Stimulated activated CD8-positive, alpha-beta memory T cell treated with anti-CD3 and anti-CD28 coated beads, Interleukin-12 subunit alpha, Interleukin-12 subunit beta, amount 100 ng/mL, for 24 hours (primary cell): ENCODE data around the gene ANO7.

ENCODE experiments used
- DNase-seq: peaks from one replicate; pipeline ENCODE4 v3.0.0-alpha.2; 2020; ENCODE audit errors: extremely low read depth

Gene ANO7

GRCh38 chr2:241188361-241189092 is at the start of gene ANO7:
Gene ANO7 (plus strand): TSS chr2:241188677. CDS start chr2:241190064, 1,387 bp downstream.
- no peak for DNase-seq

GRCh38 chr2:241139531-241140444 is 48.7 kb upstream of the ANO7 start:
- DNase-seq: no peak

- DNase-seq: no peak
These were observed 48.0 kb upstream of the ANO7 start for GRCh38 chr2:241140445-241140840.

GRCh38 chr2:241141214-241141770 is 47.2 kb upstream of the ANO7 start:
- no peak for DNase-seq

- DNase-seq: no peak
These were observed 46.4 kb upstream of the ANO7 start for GRCh38 chr2:241142063-241142462.

GRCh38 chr2:241142593-241142992 is 45.9 kb upstream of the ANO7 start:
- no peak for DNase-seq

GRCh38 chr2:241146286-241146685 is 42.2 kb upstream of the ANO7 start:
- DNase-seq: no peak

GRCh38 chr2:241147336-241147735 is 41.1 kb upstream of the ANO7 start:
- no peak for DNase-seq

- no peak for DNase-seq
These were observed 40.2 kb upstream of the ANO7 start for GRCh38 chr2:241148239-241148638.

- DNase-seq: peak; percentile 82
These were observed 39.4 kb upstream of the ANO7 start, which contains the start of gene PASK for GRCh38 chr2:241148891-241149674. Gene PASK (minus strand): TSS chr2:241149472. CDS start chr2:241143032, 6,440 bp downstream.

GRCh38 chr2:241149675-241149924 is 38.9 kb upstream of the ANO7 start:
- DNase-seq: no peak

- peak; percentile 87 for DNase-seq
These were observed 38.4 kb upstream of the ANO7 start, which contains the start of gene PPP1R7 for GRCh38 chr2:241149925-241150659. Gene PPP1R7 (plus strand): TSS chr2:241150467. CDS start chr2:241150496, 29 bp downstream.

- no peak for DNase-seq
These were observed 37.6 kb upstream of the ANO7 start for GRCh38 chr2:241150660-241151530.

- no peak for DNase-seq
These were observed 36.4 kb upstream of the ANO7 start for GRCh38 chr2:241151934-241152660.

GRCh38 chr2:241153616-241154015 is 34.9 kb upstream of the ANO7 start:
- no peak for DNase-seq

- peak; percentile 10 for DNase-seq
These were observed 33.6 kb upstream of the ANO7 start for GRCh38 chr2:241154915-241155314.

GRCh38 chr2:241155936-241156335 is 32.5 kb upstream of the ANO7 start:
- no peak for DNase-seq

- no peak for DNase-seq
These were observed 31.5 kb upstream of the ANO7 start for GRCh38 chr2:241156971-241157441.

GRCh38 chr2:241157841-241158545 is 30.5 kb upstream of the ANO7 start:
- DNase-seq: no peak
